ENCODE data around the gene GDAP2. TPM values are rescaled to one million over a fixed set of nuclear protein-coding genes. Genes with fewer than 3 reads are reported as not detected.
"Not testable (repeated sequence)": the region's sequence is repeated elsewhere in the genome, so short reads cannot be mapped to it uniquely, and the experiment has no call there.

Gene GDAP2
- total and polyA plus RNA-seq, 2 donors, result 6.2 to 17.5 TPM

DNA sequence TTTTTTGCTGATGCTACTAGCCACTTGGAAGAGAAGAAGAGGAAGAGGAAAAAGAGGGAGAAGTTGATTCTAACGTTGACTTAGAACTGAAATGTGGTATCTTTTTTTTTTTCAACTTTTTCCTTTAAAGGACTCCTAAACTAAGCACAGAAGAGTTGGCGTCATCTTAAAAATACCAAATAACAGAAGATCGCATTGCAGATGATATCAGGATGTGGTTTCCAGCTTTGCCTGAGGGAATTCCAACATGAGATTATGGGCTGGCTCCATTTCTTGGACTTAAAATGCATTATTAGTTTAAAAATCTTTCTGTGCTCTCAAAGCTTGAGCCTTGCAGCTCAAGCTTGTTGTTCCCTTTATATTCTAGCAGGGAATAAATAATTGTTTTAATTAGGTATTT, 29.9 kb upstream of the GDAP2 start:
- H3K4me3 ChIP-seq (ENCODE audit: low read length in 2 of 2), result no peak overlapping the region
- H3K36me3 ChIP-seq (ENCODE audit: control insufficient read depth in 2 of 2, insufficient read depth in 2 of 2, low read length in 1 of 2), result peaks cover 9 to 35% of the 10 kb centered on the region in 2 donors
- no peaks in the 10 kb centered on the region for H3K4me1 ChIP-seq (ENCODE audit: control insufficient read depth in 2 of 2, insufficient read depth in 2 of 2, low read length in 2 of 2)
- no peaks in the 10 kb centered on the region for H3K9me3 ChIP-seq (ENCODE audit: control insufficient read depth in 2 of 2, insufficient read depth in 1 of 2, low read length in 1 of 2)
- no peaks in the 10 kb centered on the region for H3K27me3 ChIP-seq (ENCODE audit: control insufficient read depth in 2 of 2, insufficient read depth in 1 of 2, low read length in 1 of 2)
- DNase-seq (ENCODE audit: low read depth in 6 of 9, low spot score in 9 of 9), result no peak
- 80% methylated on average over 3 of the region's 3 CpGs for WGBS
- no peak overlapping the region for H3K27ac ChIP-seq (ENCODE audit: low read depth in 1 of 2, low read length in 1 of 2)

DNA sequence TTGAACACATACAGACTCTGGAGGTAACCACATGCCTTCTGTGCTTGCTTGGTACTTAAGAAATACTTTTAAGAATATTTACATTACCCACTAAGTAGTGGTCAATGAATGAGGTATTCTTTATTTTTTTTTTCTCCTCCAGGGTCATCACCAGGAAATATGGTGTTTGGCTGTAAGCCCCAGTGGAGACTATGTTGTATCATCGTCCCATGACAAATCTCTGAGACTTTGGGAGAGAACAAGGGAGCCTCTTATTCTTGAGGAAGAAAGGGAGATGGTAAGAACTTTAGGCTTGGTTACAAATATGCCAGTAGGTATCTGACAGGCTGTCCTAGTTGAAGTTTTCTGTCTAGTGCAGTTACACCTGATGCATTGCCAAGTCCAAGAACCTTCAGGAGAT, 23.0 kb upstream of the GDAP2 start:
- Histone ChIP-seq H3K4me3 (ENCODE audit: low read length in 2 of 2) (no peak overlapping the region), H3K4me1 (ENCODE audit: control insufficient read depth in 2 of 2, insufficient read depth in 2 of 2, low read length in 2 of 2) (no peaks in the 10 kb centered on the region), H3K36me3 (ENCODE audit: control insufficient read depth in 2 of 2, insufficient read depth in 2 of 2, low read length in 1 of 2) (peaks cover 15 to 36% of the 10 kb centered on the region in 2 donors), H3K9me3 (ENCODE audit: control insufficient read depth in 2 of 2, insufficient read depth in 1 of 2, low read length in 1 of 2) (no peaks in the 10 kb centered on the region), H3K27ac (ENCODE audit: low read depth in 1 of 2, low read length in 1 of 2) (no peak overlapping the region), H3K27me3 (ENCODE audit: control insufficient read depth in 2 of 2, insufficient read depth in 1 of 2, low read length in 1 of 2) (no peaks in the 10 kb centered on the region)
- WGBS, result 96% methylated on average over 1 of the region's 1 CpG
- DNase-seq (ENCODE audit: low read depth in 6 of 9, low spot score in 9 of 9), result no peak

GRCh38 chr1:117942293-117942692, 12.9 kb upstream of the GDAP2 start:
- H3K36me3 ChIP-seq (ENCODE audit: control insufficient read depth in 2 of 2, insufficient read depth in 2 of 2, low read length in 1 of 2), result peaks cover 14 to 70% of the 10 kb centered on the region in 2 donors
- no peaks in the 10 kb centered on the region for H3K27me3 ChIP-seq (ENCODE audit: control insufficient read depth in 2 of 2, insufficient read depth in 1 of 2, low read length in 1 of 2)
- WGBS, result 96% methylated on average over 2 of the region's 2 CpGs
- H3K4me3 ChIP-seq (ENCODE audit: low read length in 2 of 2), result no peak overlapping the region
- no peak for DNase-seq (ENCODE audit: low read depth in 6 of 9, low spot score in 9 of 9)
- H3K4me1 ChIP-seq (ENCODE audit: control insufficient read depth in 2 of 2, insufficient read depth in 2 of 2, low read length in 2 of 2), result no peaks in the 10 kb centered on the region
- no peak overlapping the region for H3K27ac ChIP-seq (ENCODE audit: low read depth in 1 of 2, low read length in 1 of 2)
- no peaks in the 10 kb centered on the region for H3K9me3 ChIP-seq (ENCODE audit: control insufficient read depth in 2 of 2, insufficient read depth in 1 of 2, low read length in 1 of 2)

DNA sequence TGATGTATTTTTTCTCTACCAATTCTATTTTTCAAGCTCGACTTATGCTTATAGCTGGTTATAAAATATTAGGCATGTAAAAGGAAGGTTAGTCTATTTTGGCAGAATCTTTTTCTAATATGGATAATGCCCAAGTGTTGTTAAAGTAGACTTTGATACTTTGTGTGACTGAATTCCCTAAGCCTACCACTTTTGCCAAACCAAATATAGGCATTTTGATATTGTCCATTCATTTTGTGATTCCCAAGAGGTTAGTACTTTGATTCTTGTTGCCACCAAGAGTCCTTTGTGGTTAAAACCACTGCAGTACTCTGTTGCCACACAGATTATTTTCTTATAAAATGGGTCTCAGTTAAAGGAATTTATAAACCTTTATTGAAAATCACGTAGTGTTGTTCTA, 4.3 kb upstream of the GDAP2 start:
- Histone ChIP-seq H3K4me3 (ENCODE audit: low read length in 2 of 2) (no peak overlapping the region), H3K4me1 (ENCODE audit: control insufficient read depth in 2 of 2, insufficient read depth in 2 of 2, low read length in 2 of 2) (peaks cover 8% of the 10 kb centered on the region in 2 donors), H3K36me3 (ENCODE audit: control insufficient read depth in 2 of 2, insufficient read depth in 2 of 2, low read length in 1 of 2) (peaks cover 4 to 12% of the 10 kb centered on the region in 2 donors), H3K27me3 (ENCODE audit: control insufficient read depth in 2 of 2, insufficient read depth in 1 of 2, low read length in 1 of 2) (no peaks in the 10 kb centered on the region), H3K9me3 (ENCODE audit: control insufficient read depth in 2 of 2, insufficient read depth in 1 of 2, low read length in 1 of 2) (no peaks in the 10 kb centered on the region), H3K27ac (ENCODE audit: low read depth in 1 of 2, low read length in 1 of 2) (no peak overlapping the region)
- DNase-seq (ENCODE audit: low read depth in 6 of 9, low spot score in 9 of 9), result no peak
- WGBS, result 99% methylated on average over 2 of the region's 2 CpGs

- peaks cover 0 to 3% of the 10 kb centered on the region in 2 donors for H3K36me3 ChIP-seq (ENCODE audit: control insufficient read depth in 2 of 2, insufficient read depth in 2 of 2, low read length in 1 of 2)
- no peaks in the 10 kb centered on the region for H3K9me3 ChIP-seq (ENCODE audit: control insufficient read depth in 2 of 2, insufficient read depth in 1 of 2, low read length in 1 of 2)
- H3K27ac ChIP-seq (ENCODE audit: low read depth in 1 of 2, low read length in 1 of 2), result no peak overlapping the region
- DNase-seq (ENCODE audit: low read depth in 6 of 9, low spot score in 9 of 9), result no peak
- peaks cover 13 to 14% of the 10 kb centered on the region in 2 donors for H3K4me1 ChIP-seq (ENCODE audit: control insufficient read depth in 2 of 2, insufficient read depth in 2 of 2, low read length in 2 of 2)
- H3K4me3 ChIP-seq (ENCODE audit: low read length in 2 of 2), result no peak overlapping the region
- no peaks in the 10 kb centered on the region for H3K27me3 ChIP-seq (ENCODE audit: control insufficient read depth in 2 of 2, insufficient read depth in 1 of 2, low read length in 1 of 2)
- over 99% methylated on average over 4 of the region's 4 CpGs for WGBS
These were observed 3.2 kb upstream of the GDAP2 start for GRCh38 chr1:117932576-117932975.

- H3K4me1 ChIP-seq (ENCODE audit: control insufficient read depth in 2 of 2, insufficient read depth in 2 of 2, low read length in 2 of 2), result peaks cover 13 to 14% of the 10 kb centered on the region in 2 donors
- no peaks in the 10 kb centered on the region for H3K9me3 ChIP-seq (ENCODE audit: control insufficient read depth in 2 of 2, insufficient read depth in 1 of 2, low read length in 1 of 2)
These were observed 1.1 kb upstream of the GDAP2 start for GRCh38 chr1:117930484-117930883.

DNA sequence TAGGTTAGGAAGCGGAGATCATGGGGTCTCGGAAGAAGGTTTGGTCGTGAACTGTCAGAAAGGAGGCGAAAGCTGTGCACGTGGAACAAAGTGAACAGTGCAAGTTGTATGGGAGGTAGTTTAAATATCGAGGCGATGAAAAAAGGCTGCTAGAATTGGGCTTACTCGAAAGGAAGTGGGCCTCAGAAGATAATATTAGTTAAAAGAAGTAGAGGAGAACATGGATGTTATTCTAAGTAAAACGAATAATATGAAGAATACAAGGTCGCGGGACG, 689 bp upstream of the GDAP2 start:
- DNase-seq (ENCODE audit: low read depth in 6 of 9, low spot score in 9 of 9), result peak in 3 of 9 donors; percentile 2 to 14 (median 11)
- Histone ChIP-seq H3K9me3 (ENCODE audit: control insufficient read depth in 2 of 2, insufficient read depth in 1 of 2, low read length in 1 of 2) (no peaks in the 10 kb centered on the region), H3K4me3 (ENCODE audit: low read length in 2 of 2) (peak overlapping the region; percentile 83 to 96), H3K27ac (ENCODE audit: low read depth in 1 of 2, low read length in 1 of 2) (peak overlapping the region; percentile 58 to 90), H3K36me3 (ENCODE audit: control insufficient read depth in 2 of 2, insufficient read depth in 2 of 2, low read length in 1 of 2) (peaks cover 0 to 3% of the 10 kb centered on the region in 2 donors), H3K27me3 (ENCODE audit: control insufficient read depth in 2 of 2, insufficient read depth in 1 of 2, low read length in 1 of 2) (no peaks in the 10 kb centered on the region), H3K4me1 (ENCODE audit: control insufficient read depth in 2 of 2, insufficient read depth in 2 of 2, low read length in 2 of 2) (peaks cover 13 to 14% of the 10 kb centered on the region in 2 donors)
- WGBS, result under 1% methylated on average over 12 of the region's 12 CpGs

More at GRCh38 chr1:117930484-117930883, 1.1 kb upstream of the GDAP2 start:
- Histone ChIP-seq H3K27ac (ENCODE audit: low read depth in 1 of 2, low read length in 1 of 2) (peak overlapping the region in 1 of 2 donors; percentile 58), H3K36me3 (ENCODE audit: control insufficient read depth in 2 of 2, insufficient read depth in 2 of 2, low read length in 1 of 2) (peaks cover 0 to 3% of the 10 kb centered on the region in 2 donors), H3K4me3 (ENCODE audit: low read length in 2 of 2) (peak overlapping the region; percentile 83 to 96), H3K27me3 (ENCODE audit: control insufficient read depth in 2 of 2, insufficient read depth in 1 of 2, low read length in 1 of 2) (no peaks in the 10 kb centered on the region)
- DNase-seq (ENCODE audit: low read depth in 6 of 9, low spot score in 9 of 9), result peak in 1 of 9 donors; percentile 0
- WGBS, result 7% methylated on average over 6 of the region's 6 CpGs

DNA sequence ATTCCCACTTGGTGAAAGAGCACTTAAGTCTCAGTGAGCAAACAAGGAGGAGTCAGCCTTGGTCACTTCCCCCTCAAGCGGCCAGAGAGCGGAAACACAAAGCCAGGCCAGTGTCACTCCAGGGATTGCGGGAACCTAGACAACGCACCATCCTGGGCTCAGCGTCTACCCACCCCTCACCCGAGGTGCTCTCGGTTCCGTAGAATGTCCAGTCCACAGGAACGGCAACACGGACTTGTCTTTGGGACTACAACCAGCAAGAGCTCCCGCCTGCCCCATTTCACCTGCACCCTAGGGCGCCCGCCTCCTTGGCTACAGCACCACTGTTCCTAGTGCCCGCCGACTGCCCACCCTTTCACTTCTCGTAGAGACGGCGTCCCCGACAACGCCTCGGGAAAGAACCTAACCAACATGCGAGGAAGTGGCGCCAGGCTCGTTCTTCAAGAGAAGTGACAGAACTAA, 509 bp downstream of the GDAP2 start:
- Histone ChIP-seq H3K4me3 (ENCODE audit: low read length in 2 of 2) (peak overlapping the region; percentile 83 to 96), H3K4me1 (ENCODE audit: control insufficient read depth in 2 of 2, insufficient read depth in 2 of 2, low read length in 2 of 2) (peaks cover 13 to 14% of the 10 kb centered on the region in 2 donors), H3K27ac (ENCODE audit: low read depth in 1 of 2, low read length in 1 of 2) (peak overlapping the region; percentile 62 to 91), H3K27me3 (ENCODE audit: control insufficient read depth in 2 of 2, insufficient read depth in 1 of 2, low read length in 1 of 2) (no peaks in the 10 kb centered on the region), H3K36me3 (ENCODE audit: control insufficient read depth in 2 of 2, insufficient read depth in 2 of 2, low read length in 1 of 2) (no peaks in the 10 kb centered on the region), H3K9me3 (ENCODE audit: control insufficient read depth in 2 of 2, insufficient read depth in 1 of 2, low read length in 1 of 2) (no peaks in the 10 kb centered on the region)
- WGBS, result under 1% methylated on average over 24 of the region's 24 CpGs
- peak in 7 of 9 donors; percentile 2 to 56 (median 8) for DNase-seq (ENCODE audit: low read depth in 6 of 9, low spot score in 9 of 9)

GRCh38 chr1:117925981-117926380, 3.4 kb downstream of the GDAP2 start:
- Histone ChIP-seq H3K9me3 (ENCODE audit: control insufficient read depth in 2 of 2, insufficient read depth in 1 of 2, low read length in 1 of 2) (no peaks in the 10 kb centered on the region), H3K36me3 (ENCODE audit: control insufficient read depth in 2 of 2, insufficient read depth in 2 of 2, low read length in 1 of 2) (no peaks in the 10 kb centered on the region), H3K27ac (ENCODE audit: low read depth in 1 of 2, low read length in 1 of 2) (no peak overlapping the region), H3K4me3 (ENCODE audit: low read length in 2 of 2) (no peak overlapping the region), H3K27me3 (ENCODE audit: control insufficient read depth in 2 of 2, insufficient read depth in 1 of 2, low read length in 1 of 2) (no peaks in the 10 kb centered on the region), H3K4me1 (ENCODE audit: control insufficient read depth in 2 of 2, insufficient read depth in 2 of 2, low read length in 2 of 2) (peaks cover 12 to 14% of the 10 kb centered on the region in 2 donors)
- DNase-seq (ENCODE audit: low read depth in 6 of 9, low spot score in 9 of 9), result no peak
- WGBS, result 85% methylated on average over 3 of the region's 3 CpGs

DNA sequence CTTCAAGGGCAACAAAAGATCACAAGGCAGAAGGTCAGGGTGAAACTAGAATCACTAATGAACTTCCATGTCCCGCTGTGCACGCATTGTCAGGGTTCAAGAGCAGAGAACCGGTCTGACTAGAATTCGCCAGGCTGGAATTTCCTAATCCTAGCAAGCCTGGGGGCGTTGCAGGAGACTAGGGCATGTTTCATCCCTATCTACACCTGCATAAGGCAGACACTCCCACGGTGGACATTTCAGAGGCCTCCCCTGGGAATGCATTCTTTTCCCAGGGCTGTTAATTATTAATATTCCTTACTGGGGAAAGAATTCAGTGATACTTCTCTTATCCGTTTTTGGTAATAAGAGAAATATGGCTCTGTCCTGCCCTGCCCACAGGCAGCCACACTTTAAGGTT, 6.7 kb downstream of the GDAP2 start:
- H3K4me1 ChIP-seq (ENCODE audit: control insufficient read depth in 2 of 2, insufficient read depth in 2 of 2, low read length in 2 of 2); H3K27me3 ChIP-seq (ENCODE audit: control insufficient read depth in 2 of 2, insufficient read depth in 1 of 2, low read length in 1 of 2); H3K9me3 ChIP-seq (ENCODE audit: control insufficient read depth in 2 of 2, insufficient read depth in 1 of 2, low read length in 1 of 2); H3K4me3 ChIP-seq (ENCODE audit: low read length in 2 of 2); DNase-seq (ENCODE audit: low read depth in 6 of 9, low spot score in 9 of 9); H3K36me3 ChIP-seq (ENCODE audit: control insufficient read depth in 2 of 2, insufficient read depth in 2 of 2, low read length in 1 of 2); H3K27ac ChIP-seq (ENCODE audit: low read depth in 1 of 2, low read length in 1 of 2): not testable (repeated sequence)
- WGBS, result 96% methylated on average over 7 of the region's 7 CpGs
